Right atrium auricular region (tissue), 2 donors: ENCODE data around the gene CLPTM1. TPM values are rescaled to one million over a fixed set of nuclear protein-coding genes. Genes with fewer than 3 reads are reported as not detected.

Experiments used
- DNase-seq: peaks from one replicate; pipeline ENCODE4 v3.0.0-alpha.2; 2019; ENCODE audit warnings: low spot score
- H3K27ac ChIP-seq, 2 donors: fragments of 200-600 bp; sonication (generic); 1 replicate in 1 of 2; 2 replicates in 1 of 2; pipeline ENCODE4 v1.5.1; 2016 to 2019
- H3K27me3 ChIP-seq, 2 donors: fragments of 200-600 bp; sonication (generic); one replicate each; pipeline versions ENCODE4 v1.5.1 to v1.6.0; 2017 to 2019
- H3K36me3 ChIP-seq: fragments of 200-600 bp; sonication (generic); one replicate; pipeline ENCODE4 v1.5.1; 2016
- H3K4me1 ChIP-seq, 2 donors: fragments of 200-600 bp; sonication (generic); one replicate each; pipeline versions ENCODE4 v1.5.1 to v1.6.0; 2017 to 2019
- H3K4me3 ChIP-seq, 2 donors: fragments of 200-600 bp; sonication (generic); 1 replicate in 1 of 2; 2 replicates in 1 of 2; pipeline ENCODE4 v1.5.1; 2017 to 2019; ENCODE audit warnings: mild to moderate bottlenecking in 1 of 2, moderate library complexity in 1 of 2
- H3K9me3 ChIP-seq, 2 donors: fragments of 200-600 bp; sonication (generic); one replicate each; pipeline ENCODE4 v1.5.1; 2019
- CTCF ChIP-seq, 2 donors: fragments of 200-600 bp; sonication (generic); IDR thresholded peaks; one replicate each; pipeline ENCODE4 v1.5.1; 2019; ENCODE audit warnings: antibody characterized with exemption in 2 of 2
- total RNA-seq, 2 donors: library from RNA; depleted of rRNA; stranded (reverse); fragments of >200 nt; gene quantifications; one replicate each; pipeline ENCODE4 v1.1.0, GENCODE V29; 2016

CLPTM1 gene
- total RNA-seq, 2 donors from 2014 or later = 75.9 to 83.5 TPM

- H3K4me1 ChIP-seq = peaks cover 0 to 60% of the 10 kb centered on the region in 2 donors
- no peak for DNase-seq
These were observed 2.9 kb downstream of the CLPTM1 start for GRCh38 chr19:44958090-44958489.

GRCh38 chr19:44959691-44960090 is 4.5 kb downstream of the CLPTM1 start:
- Histone ChIP-seq H3K27ac (no peak overlapping the region), H3K36me3 (peaks cover 27% of the 10 kb centered on the region), H3K27me3 (no peaks in the 10 kb centered on the region), H3K9me3 (no peaks in the 10 kb centered on the region), H3K4me3 (no peak overlapping the region), H3K4me1 (peaks cover 0 to 49% of the 10 kb centered on the region in 2 donors)
- DNase-seq = no peak
- TF ChIP-seq CTCF (IDR thresholded peaks at IDR 0.05) = no peak

More at GRCh38 chr19:44958090-44958489, 2.9 kb downstream of the CLPTM1 start:
- Histone ChIP-seq H3K27ac (no peak overlapping the region), H3K27me3 (no peaks in the 10 kb centered on the region), H3K9me3 (no peaks in the 10 kb centered on the region), H3K36me3 (peaks cover 15% of the 10 kb centered on the region), H3K4me3 (no peak overlapping the region)
- no peak for TF ChIP-seq CTCF (IDR thresholded peaks at IDR 0.05)

- no peak overlapping the region for H3K27ac ChIP-seq
- peaks cover 39% of the 10 kb centered on the region for H3K36me3 ChIP-seq
These were observed 5.9 kb downstream of the CLPTM1 start for GRCh38 chr19:44960906-44961728.

GRCh38 chr19:44961821-44962220 is 6.6 kb downstream of the CLPTM1 start:
- Histone ChIP-seq H3K4me1 (peaks cover 0 to 37% of the 10 kb centered on the region in 2 donors), H3K27ac (no peak overlapping the region), H3K27me3 (no peaks in the 10 kb centered on the region), H3K4me3 (no peak overlapping the region), H3K9me3 (no peaks in the 10 kb centered on the region), H3K36me3 (peaks cover 46% of the 10 kb centered on the region)
- no peak for DNase-seq
- TF ChIP-seq CTCF (IDR thresholded peaks at IDR 0.05) = no peak

More at GRCh38 chr19:44960906-44961728, 5.9 kb downstream of the CLPTM1 start:
- Histone ChIP-seq H3K4me3 (no peak overlapping the region), H3K4me1 (peaks cover 0 to 44% of the 10 kb centered on the region in 2 donors), H3K9me3 (no peaks in the 10 kb centered on the region), H3K27me3 (no peaks in the 10 kb centered on the region)
- TF ChIP-seq CTCF (IDR thresholded peaks at IDR 0.05) = no peak
- no peak for DNase-seq

- TF ChIP-seq CTCF (IDR thresholded peaks at IDR 0.05) = no peak
- Histone ChIP-seq H3K36me3 (peaks cover 51% of the 10 kb centered on the region), H3K4me1 (no peaks in the 10 kb centered on the region), H3K27me3 (no peaks in the 10 kb centered on the region), H3K4me3 (no peak overlapping the region), H3K9me3 (no peaks in the 10 kb centered on the region), H3K27ac (no peak overlapping the region)
- no peak for DNase-seq
These were observed 12.9 kb downstream of the CLPTM1 start for GRCh38 chr19:44968118-44968517.
